Activated T-helper 1 cell treated with anti-CD3 and anti-CD28 coated beads, Interleukin-12 subunit alpha, Interleukin-12 subunit beta, Interleukin-2, Interleukin-4 antibody, amounts not matched to agents 30 ng/mL and 10 ng/mL and 1 ng/mL, durations not matched to agents 14 hours and 24 hours and 36 hours (primary cell): ENCODE data around the gene NR1D1. TPM values are rescaled to one million over a fixed set of nuclear protein-coding genes. Genes with fewer than 3 reads are reported as not detected.

Experiments
- DNase-seq: peaks from one replicate; pipeline ENCODE4 v3.0.0; 2021; ENCODE audit warnings: low spot score
- H3K27ac Mint-ChIP-seq: one replicate; pipeline ENCODE4 v1.8.0; 2021; ENCODE audit warnings: mild to moderate bottlenecking, mixed read lengths
- H3K27me3 Mint-ChIP-seq: one replicate; pipeline ENCODE4 v1.8.0; 2022; ENCODE audit warnings: mild to moderate bottlenecking, moderate library complexity, mixed read lengths; ENCODE audit not compliant: insufficient read depth
- H3K36me3 Mint-ChIP-seq: one replicate; pipeline ENCODE4 v1.8.0; 2021; ENCODE audit warnings: low read depth, mixed read lengths
- H3K4me1 Mint-ChIP-seq: one replicate; pipeline ENCODE4 v1.8.0; 2021; ENCODE audit warnings: low read depth, mixed read lengths
- H3K4me3 Mint-ChIP-seq: one replicate; pipeline ENCODE4 v1.8.0; 2021; ENCODE audit warnings: mild to moderate bottlenecking, moderate library complexity, mixed read lengths
- H3K9me3 Mint-ChIP-seq: one replicate; pipeline ENCODE4 v1.8.0; 2021; ENCODE audit warnings: mixed read lengths
- intact Hi-C: fragments of 100-400 bp; cut with micrococcal nuclease; formaldehyde crosslinking; loops from one replicate; pipeline ENCODE4 v1.15.1; 2024
- total RNA-seq: library from RNA; stranded (reverse); gene quantifications from 2 replicates; pipeline ENCODE4 v1.2.3, GENCODE V29; 2022

Gene NR1D1
- total RNA-seq, 1 donor from 2014 or later = 8.7 TPM

- no peaks in the 10 kb centered on the region for H3K9me3 Mint-ChIP-seq
Observed at GRCh38 chr17:40107522-40108174, 7.3 kb upstream of the NR1D1 start.

DNA sequence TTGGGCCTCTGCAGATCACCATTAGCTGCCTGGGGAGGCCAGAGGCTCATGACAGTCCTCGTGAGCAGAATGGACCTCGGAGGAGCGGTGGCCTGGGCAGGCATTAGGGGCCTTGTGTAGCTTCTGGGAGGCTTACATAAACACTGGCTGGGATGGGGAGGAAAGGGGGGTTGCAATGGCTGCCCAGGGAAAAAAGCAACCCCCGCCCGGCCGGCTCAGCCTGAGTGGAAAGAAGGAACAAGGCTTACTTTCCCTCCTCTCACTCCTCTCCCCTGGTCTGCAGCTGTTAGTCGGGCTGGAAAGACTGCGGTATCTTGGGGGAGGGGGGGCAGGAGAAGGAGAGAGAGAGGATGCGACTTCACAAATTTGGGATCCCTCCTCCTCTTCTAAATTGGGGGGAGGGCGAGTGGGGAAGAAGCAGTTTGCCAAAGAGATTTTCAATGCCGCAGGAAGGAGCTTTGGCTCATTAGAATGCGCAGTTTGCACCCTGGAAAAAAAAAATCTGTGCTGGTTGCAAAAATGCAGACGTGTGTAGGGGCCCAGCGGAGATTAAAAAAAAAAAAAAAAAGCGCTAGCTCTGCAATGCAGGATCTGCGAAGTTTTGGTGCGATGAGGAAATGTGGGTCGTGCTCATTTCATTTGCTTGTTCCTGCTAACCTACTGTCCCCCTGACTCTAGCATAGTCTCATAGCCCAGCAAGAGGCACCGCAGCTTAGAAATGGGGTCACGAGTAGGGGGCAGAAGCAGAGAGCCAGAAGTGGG lies 6.6 kb upstream of the NR1D1 start:
- intact Hi-C loops = no loop called here
- Mint-ChIP-seq H3K9me3 (no peaks in the 10 kb centered on the region), H3K27ac (peak overlapping the region; percentile 19), H3K4me3 (no peak overlapping the region), H3K4me1 (peaks cover 66% of the 10 kb centered on the region), H3K27me3 (peaks cover 18% of the 10 kb centered on the region), H3K36me3 (no peaks in the 10 kb centered on the region)
- no peak for DNase-seq

More at GRCh38 chr17:40107522-40108174, 7.3 kb upstream of the NR1D1 start:
- H3K4me3 Mint-ChIP-seq = peak overlapping the region; percentile 57
- H3K4me1 Mint-ChIP-seq = peaks cover 71% of the 10 kb centered on the region
- intact Hi-C loops = no loop called here
- peaks cover 16% of the 10 kb centered on the region for H3K27me3 Mint-ChIP-seq
- no peaks in the 10 kb centered on the region for H3K36me3 Mint-ChIP-seq
- peak overlapping the region; percentile 85 for H3K27ac Mint-ChIP-seq
- DNase-seq = no peak

- intact Hi-C loops = no loop called here
- no peak overlapping the region for H3K27ac Mint-ChIP-seq
- no peak for DNase-seq
- peaks cover 65% of the 10 kb centered on the region for H3K4me1 Mint-ChIP-seq
- no peaks in the 10 kb centered on the region for H3K36me3 Mint-ChIP-seq
- no peaks in the 10 kb centered on the region for H3K9me3 Mint-ChIP-seq
- peaks cover 21% of the 10 kb centered on the region for H3K27me3 Mint-ChIP-seq
- no peak overlapping the region for H3K4me3 Mint-ChIP-seq
Observed at GRCh38 chr17:40105861-40106759, 5.7 kb upstream of the NR1D1 start.

DNA sequence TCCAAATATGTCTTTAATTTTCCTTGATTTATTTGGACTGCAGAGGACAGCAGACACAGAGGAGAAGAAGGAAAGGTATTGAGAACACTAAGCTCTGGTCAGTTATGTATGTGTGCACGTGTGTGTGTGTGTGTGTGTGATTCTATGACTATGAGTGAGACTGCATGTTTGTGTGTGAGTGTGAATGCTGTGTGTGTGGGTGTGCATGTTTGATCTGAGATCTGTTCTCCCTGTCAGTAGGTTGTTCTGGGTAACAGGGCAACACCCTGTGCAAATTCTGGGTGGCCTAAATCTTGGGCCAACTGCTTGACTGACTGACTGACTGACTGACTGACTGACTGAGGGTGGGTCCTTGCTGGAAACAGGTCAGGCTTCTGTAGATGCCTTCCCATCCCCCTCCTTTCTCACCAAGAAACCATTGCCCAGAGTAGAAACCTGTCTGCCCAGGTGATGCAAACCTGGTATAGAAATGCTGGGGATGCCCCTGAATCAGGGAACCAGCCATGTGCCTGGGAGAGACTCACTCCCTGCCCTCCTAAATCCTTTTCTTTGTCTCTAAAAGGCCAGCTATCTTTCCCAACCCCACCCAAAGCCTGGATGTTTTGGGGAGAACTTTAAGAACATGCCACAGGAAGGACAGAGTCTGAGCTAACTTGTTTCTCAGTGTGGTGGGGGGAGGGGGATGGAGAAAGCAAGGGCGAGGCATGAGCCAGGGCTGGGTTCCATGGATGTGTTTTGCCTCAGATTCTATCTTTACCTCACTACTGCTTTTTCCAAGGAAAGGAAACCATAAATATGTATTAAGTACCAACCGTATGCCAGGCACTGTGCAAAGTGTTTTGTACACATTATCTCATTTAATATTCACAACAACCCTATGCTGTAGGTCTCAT lies 4.5 kb upstream of the NR1D1 start:
- Mint-ChIP-seq H3K9me3 (no peaks in the 10 kb centered on the region), H3K4me1 (peaks cover 68% of the 10 kb centered on the region), H3K36me3 (no peaks in the 10 kb centered on the region), H3K27me3 (peaks cover 21% of the 10 kb centered on the region), H3K4me3 (no peak overlapping the region), H3K27ac (no peak overlapping the region)
- intact Hi-C loops = no loop called here
- DNase-seq = no peak

DNA sequence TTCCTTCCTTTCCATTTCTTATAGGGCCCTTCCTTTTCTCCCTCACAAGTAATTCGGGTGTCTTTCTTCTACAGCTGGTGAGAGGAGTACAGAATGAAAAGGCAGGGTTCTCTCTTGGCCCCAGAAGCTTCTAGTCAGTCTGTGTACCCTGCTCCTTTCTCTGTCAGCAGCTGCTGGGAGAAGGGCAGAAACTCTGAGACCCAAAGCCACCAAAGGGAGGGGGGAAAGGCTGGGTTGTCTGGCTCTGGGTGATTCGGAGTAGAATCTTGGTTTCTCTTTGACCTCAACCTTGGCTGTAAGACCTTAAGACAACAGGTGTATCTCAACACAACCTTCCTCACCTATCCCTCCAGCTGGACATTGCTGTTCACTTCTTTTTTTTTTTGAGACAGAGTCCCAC lies 3.3 kb upstream of the NR1D1 start:
- no peaks in the 10 kb centered on the region for H3K9me3 Mint-ChIP-seq
- H3K27ac Mint-ChIP-seq = no peak overlapping the region
- DNase-seq = no peak
- no peak overlapping the region for H3K4me3 Mint-ChIP-seq
- H3K4me1 Mint-ChIP-seq = peaks cover 79% of the 10 kb centered on the region
- no peaks in the 10 kb centered on the region for H3K36me3 Mint-ChIP-seq
- H3K27me3 Mint-ChIP-seq = peaks cover 22% of the 10 kb centered on the region
- intact Hi-C loops = no loop called here

GRCh38 chr17:40103071-40103661 lies 2.8 kb upstream of the NR1D1 start:
- intact Hi-C loops = no loop called here
- Mint-ChIP-seq H3K27me3 (peaks cover 22% of the 10 kb centered on the region), H3K27ac (no peak overlapping the region), H3K9me3 (no peaks in the 10 kb centered on the region), H3K36me3 (peaks cover 1% of the 10 kb centered on the region), H3K4me3 (no peak overlapping the region), H3K4me1 (peaks cover 80% of the 10 kb centered on the region)
- DNase-seq = no peak

DNA sequence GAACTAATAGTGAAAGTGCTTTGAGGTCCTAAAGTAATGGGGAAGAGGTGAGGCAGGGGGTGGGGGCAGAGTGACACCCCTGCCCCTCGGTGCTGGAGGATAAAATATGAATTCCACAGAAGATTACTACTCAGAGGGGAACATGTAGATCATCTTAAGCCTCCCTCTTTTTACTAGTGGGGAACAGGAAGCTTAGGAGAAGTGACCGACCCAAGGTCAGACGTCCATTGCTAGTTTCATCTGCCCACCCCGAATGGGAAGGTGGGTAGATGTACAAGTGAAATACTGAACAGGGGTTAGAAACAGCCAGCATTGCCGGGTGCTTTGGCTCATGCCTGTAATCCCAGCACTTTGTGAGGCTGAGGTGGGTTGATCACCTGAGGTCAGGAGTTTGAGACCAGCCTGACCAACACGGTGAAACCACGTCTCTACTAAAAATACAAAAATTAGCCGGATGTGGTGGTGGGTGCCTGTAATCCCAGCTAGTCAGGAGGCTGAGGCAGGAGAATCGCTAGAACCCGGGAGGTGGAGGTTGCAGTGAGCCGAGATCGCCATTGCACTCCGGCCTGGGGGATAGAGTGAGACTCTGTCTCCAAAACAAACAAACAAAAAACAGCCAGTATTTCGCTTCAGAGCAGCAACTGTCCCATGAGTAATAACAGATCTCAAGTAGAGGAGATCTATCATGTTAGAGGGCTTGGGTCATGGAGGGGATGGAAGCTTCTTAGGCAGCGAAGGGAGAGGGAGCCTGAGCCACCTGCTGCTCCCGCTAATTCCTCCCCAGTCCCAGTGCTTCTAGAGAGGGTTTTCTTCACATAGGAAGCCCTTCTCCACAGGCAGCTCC lies 1.2 kb upstream of the NR1D1 start:
- no peaks in the 10 kb centered on the region for H3K9me3 Mint-ChIP-seq
- H3K4me1 Mint-ChIP-seq = peaks cover 84% of the 10 kb centered on the region
- H3K27me3 Mint-ChIP-seq = peaks cover 18% of the 10 kb centered on the region
- H3K27ac Mint-ChIP-seq = peak overlapping the region; percentile 85
- intact Hi-C loops = loop anchor here (2.0 kb wide), 2 partner anchors 47 to 185 kb away; partner anchors contain the start of genes CDC6 and MED24
- peak overlapping the region; percentile 92 for H3K4me3 Mint-ChIP-seq
- H3K36me3 Mint-ChIP-seq = peaks cover 11% of the 10 kb centered on the region
- no peak for DNase-seq

DNA sequence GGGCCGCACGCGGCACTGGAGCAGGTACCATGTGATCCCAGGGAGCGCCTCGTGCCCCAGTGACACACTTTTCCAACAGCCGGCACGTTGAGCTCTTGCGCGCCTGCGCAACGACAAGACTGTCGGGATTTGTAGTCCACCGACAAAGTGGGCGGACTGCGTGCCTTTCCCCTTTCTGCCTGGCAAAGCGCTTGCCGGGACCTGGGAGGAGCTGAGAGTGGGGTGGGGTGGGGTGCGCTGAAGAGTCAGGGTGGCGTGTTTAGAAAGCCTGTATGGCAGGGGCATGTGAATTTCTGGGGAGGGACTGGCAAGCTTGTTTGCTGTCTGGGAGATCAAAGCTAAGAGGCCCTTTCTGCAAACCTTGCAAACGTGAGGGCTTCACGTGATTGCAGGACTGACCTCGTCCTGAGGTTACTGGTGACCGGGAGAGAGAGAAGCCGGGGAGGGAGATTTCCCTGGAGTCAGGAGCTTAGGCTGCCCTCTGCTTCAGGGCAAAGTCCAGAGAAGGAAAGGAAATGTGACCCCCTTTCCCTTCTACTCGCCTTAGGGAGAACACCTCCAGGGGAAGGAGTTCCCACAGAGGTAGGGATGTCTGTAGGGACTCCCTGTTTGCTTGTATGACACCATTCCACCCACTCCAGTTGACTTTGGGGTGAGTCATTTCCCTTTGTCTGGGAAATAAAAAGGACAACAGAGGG lies 429 bp upstream of the NR1D1 start:
- intact Hi-C loops = loop anchor here (1.0 to 2.0 kb wide), 3 partner anchors 10 to 186 kb away; partner anchors contain the start of genes CDC6 and MED24
- Mint-ChIP-seq H3K27me3 (peaks cover 16% of the 10 kb centered on the region), H3K4me3 (peak overlapping the region; percentile 92), H3K9me3 (no peaks in the 10 kb centered on the region), H3K27ac (peak overlapping the region; percentile 85), H3K36me3 (peaks cover 17% of the 10 kb centered on the region), H3K4me1 (peaks cover 85% of the 10 kb centered on the region)
- peak; percentile 84 for DNase-seq

DNA sequence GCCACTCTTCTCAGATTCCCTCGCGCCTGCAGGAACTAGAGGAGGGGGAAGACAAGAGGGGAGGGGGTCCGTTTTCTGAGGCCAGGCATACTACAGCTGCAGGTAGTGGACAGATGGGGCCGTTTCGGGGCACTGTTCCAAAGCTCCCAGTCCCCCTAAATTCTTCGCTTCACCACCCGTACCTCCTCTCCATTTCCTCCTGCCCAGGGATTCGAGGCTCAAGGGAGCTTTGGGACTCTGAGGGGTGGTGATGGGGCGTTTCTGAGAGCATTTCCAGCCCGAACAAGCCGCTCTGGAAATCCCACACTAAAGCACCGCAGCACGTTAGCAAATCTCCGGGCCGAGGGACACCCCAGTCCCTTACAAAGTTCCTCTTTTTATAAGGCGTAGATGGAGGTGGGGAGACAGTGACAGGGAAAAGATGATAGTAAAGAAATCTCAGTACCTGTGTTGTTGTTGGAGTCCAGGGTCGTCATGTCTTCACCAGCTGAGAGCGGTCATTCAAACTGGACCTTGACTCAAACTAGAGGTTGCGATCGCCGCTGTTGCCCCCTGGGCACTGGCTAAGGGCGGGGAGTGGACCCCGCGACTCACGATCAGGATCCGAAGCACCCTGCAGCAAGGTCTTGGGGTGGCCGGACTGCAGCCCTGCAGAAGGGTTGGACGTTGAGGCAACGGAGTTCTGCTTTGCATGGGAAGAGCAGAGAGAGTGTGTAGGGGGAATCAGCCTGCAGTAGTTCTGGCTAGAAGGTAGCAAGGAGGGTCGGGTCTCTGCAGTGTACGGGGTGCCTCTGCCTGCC lies 570 bp downstream of the NR1D1 start:
- H3K9me3 Mint-ChIP-seq = no peaks in the 10 kb centered on the region
- peaks cover 85% of the 10 kb centered on the region for H3K4me1 Mint-ChIP-seq
- intact Hi-C loops = loop anchor here (1.0 to 10.0 kb wide), 6 partner anchors 11 to 698 kb away; partner anchors contain the start of genes CDC6, FBXL20, MED24 and ZPBP2
- H3K36me3 Mint-ChIP-seq = peaks cover 27% of the 10 kb centered on the region
- H3K4me3 Mint-ChIP-seq = peak overlapping the region; percentile 92
- H3K27me3 Mint-ChIP-seq = peaks cover 13% of the 10 kb centered on the region
- DNase-seq = no peak
- H3K27ac Mint-ChIP-seq = peak overlapping the region; percentile 85
